ENCODE results near the gene EMX2.

The EMX2 gene

GRCh38 chr10:117594722-117595121 lies 52.2 kb downstream of the EMX2 start:
- in situ Hi-C loops (cut with HindIII; ENCODE audit: low sequenced_read_pairs), result no loop called here

- in situ Hi-C loops (cut with HindIII; ENCODE audit: low sequenced_read_pairs), result no loop called here
These were observed 54.2 kb downstream of the EMX2 start for GRCh38 chr10:117596706-117597105.

- in situ Hi-C loops (cut with HindIII; ENCODE audit: low sequenced_read_pairs), result no loop called here
These were observed 54.7 kb downstream of the EMX2 start for GRCh38 chr10:117597216-117597615.
